Anterior cingulate cortex (tissue), 58 donors: ENCODE results near the gene CCL17.
"Not testable (repeated sequence)": the region's sequence is repeated elsewhere in the genome, so short reads cannot be mapped to it uniquely, and the experiment has no call there.

Experiments used
- DNase-seq, 58 donors: peaks; one replicate each; lab custom pipeline; 2025; lab: John Stamatoyannopoulos, UW

Gene CCL17

GRCh38 chr16:57392694-57393093 lies 11.9 kb upstream of the CCL17 start:
- DNase-seq, result no peak

DNA sequence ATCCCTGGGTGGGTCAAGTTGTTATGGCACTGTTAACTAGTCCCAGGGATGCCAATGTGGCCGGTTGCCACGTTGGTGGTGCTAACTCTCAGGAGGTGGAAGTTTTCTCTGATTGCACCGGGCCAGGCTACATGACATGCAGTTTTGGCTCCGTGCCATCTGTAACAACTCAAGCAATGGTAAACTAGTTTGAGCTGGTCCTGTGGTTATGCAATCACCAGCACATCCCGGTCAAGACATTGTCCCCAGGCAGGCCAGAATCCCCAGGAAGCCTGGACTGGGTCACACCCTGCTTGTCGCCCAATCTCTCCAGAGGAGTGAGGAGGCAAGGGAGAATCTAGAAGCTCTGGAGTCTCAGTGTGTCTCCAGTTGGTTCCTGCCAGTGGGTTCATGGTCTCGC lies 10.1 kb upstream of the CCL17 start:
- no peak for DNase-seq

DNA sequence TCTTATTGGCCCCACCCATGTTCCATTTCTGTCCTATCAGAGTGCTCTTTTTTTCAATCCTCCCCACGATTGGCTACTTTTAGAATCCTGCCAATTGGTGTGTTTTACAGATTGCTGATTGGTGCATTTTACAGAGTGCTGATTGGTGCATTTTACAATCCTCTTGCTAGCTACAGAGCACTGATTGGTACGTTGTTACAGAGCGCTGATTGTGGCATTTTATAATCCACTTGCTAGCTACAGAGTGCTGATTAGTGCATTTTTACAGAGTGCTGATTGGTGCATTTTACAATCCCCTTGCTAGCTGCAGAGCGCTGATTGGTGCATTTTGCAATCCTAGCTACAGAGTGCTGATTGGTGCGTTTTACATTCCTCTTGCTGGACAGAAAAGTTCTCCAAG lies 9.5 kb upstream of the CCL17 start:
- no peak for DNase-seq

DNA sequence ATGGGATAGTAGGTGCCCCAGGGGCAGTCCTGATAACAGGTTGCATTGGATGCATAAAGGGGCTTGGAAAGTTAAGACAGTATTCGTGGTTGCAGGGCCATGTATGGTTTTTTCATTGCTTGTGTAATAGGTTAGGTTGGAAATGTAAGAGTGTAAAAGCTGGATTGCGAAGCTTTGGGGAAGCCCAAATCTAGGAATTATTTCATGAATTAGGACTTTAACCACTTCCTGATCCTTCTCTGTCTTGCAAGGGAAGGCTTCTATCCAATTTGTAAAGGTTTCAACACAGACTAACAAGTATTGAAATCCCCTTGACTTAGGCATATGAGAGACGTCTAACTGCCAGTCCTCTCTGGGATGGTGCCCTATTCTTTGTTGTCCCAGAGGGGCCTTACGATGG lies 7.8 kb upstream of the CCL17 start:
- no peak for DNase-seq

DNA sequence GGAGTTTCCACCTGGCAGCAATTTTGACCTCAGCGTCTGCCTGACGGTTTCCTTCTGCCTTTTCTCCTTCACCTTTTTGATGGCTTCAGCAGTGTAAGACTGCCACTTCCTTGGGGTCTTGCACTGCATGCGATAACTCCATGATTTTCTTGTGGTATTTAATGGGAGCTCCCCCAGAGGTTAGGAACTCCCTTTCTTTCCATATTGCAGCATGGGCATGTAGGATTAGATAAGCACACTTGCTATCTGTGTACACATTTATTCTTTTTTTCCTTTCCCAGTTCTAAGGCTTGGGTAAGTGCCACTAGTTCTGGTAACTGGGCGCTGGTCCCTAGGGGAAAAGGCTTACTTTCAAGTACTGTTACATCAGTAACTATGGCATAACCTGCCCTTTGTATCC lies 7.1 kb upstream of the CCL17 start:
- DNase-seq, result not testable (repeated sequence)

GRCh38 chr16:57401943-57402640 lies 2.5 kb upstream of the CCL17 start:
- no peak for DNase-seq

DNA sequence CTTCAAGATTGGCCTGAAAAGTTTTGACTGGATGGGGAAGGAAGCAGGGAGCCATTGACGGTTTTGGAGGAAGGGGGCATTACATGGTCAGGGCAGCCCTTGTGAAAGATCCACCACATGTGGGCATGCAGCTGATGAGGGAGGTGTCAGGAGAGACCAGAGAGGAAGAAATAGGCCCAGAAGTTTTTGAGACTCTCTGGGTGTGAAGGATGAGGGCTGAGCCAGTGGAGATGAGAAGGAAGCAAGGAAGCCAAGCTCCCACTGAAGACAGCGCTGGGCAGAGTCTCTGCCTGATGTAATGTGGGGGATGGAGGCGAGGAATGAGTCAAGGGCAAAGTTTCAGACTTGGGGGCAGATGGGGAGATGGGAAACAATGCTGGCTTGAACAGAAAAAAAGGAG lies 530 bp downstream of the CCL17 start:
- no peak for DNase-seq

DNA sequence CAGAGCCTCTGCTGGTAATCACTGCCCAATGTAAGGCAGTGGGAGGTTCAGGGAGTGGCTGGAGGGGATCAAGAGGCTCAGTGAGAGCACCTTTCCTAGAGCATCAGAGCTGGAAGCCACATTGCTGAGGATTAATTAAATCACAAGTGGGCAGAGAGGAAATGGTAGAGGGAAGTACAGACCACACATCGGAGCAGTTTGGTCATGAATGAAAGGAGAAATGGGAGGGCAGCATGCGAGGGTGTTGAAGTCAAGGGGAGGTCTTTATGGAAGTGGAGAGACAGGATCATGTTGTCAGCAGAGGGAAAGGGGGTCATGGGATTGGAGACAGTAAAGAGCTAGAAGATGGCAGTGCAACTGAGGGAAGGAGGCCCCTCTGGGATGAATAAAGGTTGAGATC lies 2.3 kb downstream of the CCL17 start:
- DNase-seq, result no peak

- DNase-seq, result no peak
Observed at GRCh38 chr16:57407521-57408353, 3.2 kb downstream of the CCL17 start.

- DNase-seq, result peak in 2 of 58 donors; percentile 8 to 37
Observed at GRCh38 chr16:57409065-57409464, 4.5 kb downstream of the CCL17 start.

- DNase-seq, result no peak
Observed at GRCh38 chr16:57409870-57410587, 5.5 kb downstream of the CCL17 start.

- no peak for DNase-seq
Observed at GRCh38 chr16:57411362-57411976, 6.9 kb downstream of the CCL17 start.

- DNase-seq, result no peak
Observed at GRCh38 chr16:57412584-57412983, 8.0 kb downstream of the CCL17 start.

GRCh38 chr16:57413301-57413730 lies 8.7 kb downstream of the CCL17 start:
- DNase-seq, result no peak

DNA sequence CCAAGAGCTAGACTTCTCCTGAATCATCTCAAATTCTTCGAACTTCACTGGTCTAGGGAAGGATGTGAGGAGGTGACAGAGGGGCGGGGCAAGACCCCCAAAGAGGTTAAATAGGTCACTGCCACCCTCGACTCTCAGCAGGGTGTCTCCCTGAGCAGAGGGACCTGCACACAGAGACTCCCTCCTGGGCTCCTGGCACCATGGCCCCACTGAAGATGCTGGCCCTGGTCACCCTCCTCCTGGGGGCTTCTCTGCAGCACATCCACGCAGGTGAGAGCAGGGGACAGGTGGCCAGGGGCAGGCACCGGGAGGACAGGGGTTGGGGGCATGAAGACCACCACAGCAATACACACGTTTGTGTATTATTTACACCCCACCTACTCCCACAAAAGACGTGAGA lies 9.2 kb downstream of the CCL17 start:
- no peak for DNase-seq

DNA sequence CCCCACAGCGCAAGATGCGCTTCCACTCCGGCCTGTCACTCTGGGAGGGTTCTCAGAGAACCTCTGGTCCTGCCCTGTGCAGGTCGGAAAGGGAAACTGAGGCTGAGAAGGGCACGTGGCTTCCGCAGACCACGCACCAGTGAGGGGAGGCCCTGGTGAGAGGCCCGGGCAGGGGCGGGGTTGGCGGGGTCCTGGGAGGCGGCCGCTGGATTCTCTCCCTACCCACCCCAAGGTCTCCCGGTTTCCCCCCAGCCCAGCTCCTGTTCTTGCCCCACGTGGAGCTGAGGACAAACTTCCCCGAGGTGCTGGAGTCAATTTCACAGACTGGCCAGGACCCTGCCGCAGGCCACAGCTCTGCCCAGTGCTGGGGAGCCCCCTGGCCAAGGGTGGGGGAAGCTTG lies 11.5 kb downstream of the CCL17 start:
- DNase-seq, result no peak

- DNase-seq, result no peak
Observed at GRCh38 chr16:57419506-57419905, 14.9 kb downstream of the CCL17 start.

DNA sequence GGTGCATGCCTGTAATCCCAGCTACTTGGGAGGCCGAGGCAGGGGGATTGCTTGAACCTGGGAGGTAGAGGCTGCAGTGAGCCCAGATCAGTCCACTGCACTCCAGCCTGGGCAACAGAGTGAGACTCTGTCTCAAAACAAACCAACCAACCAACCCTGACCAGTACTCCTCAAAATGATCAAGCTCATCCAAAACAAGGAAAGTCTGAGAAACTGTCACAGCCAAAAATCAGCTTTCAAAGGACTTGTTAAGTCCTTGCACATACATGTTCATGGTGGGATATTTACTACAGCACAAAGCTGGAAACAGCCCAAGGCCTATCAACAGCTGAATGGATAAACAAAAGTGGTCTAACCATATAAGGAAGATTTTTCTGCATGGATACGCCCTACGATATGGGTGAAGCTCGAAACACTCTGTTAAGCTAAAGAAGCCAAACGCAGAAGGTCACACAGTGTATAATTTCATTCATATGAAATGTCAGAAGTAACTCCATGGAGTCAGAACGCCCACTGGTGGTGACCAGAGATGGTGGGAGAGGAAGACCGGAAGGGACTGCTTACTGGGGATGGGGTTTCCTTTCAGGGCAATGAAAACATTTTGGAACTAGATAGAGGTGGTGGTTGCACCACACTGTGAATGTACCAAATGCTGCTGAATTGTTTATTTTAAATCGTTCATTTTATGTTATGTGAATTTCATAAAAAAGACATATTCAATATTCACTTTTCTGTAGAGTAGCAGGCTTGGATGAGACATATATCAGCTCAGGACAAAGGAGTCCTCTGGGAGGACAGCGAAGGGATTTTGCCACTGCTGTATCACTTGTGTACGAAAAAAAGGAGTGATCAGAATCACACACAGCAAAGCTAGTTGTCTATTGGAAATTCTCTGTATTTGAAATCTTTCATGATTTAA lies 17.7 kb downstream of the CCL17 start:
- peak in 1 of 58 donors; percentile 22 for DNase-seq

DNA sequence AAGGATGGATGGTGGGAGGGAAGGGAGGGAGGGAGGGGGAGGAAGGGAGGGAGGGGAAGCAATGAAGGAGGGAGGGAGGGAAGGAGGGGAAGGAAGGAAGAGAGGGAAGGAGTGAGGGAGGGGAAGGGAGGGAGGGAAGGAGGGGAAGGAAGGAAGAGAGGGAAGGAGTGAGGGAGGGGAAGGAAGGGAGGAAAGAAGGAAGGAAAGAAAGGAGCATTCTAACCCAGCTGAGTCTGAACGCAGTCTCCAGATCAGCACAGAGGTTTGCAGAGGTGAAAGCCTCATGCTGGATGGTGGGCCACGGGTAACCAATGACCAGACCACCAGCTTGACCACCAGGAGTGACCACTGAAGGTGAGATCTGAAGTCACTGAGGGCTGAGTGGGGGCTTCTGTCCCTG lies 18.6 kb downstream of the CCL17 start:
- no peak for DNase-seq

DNA sequence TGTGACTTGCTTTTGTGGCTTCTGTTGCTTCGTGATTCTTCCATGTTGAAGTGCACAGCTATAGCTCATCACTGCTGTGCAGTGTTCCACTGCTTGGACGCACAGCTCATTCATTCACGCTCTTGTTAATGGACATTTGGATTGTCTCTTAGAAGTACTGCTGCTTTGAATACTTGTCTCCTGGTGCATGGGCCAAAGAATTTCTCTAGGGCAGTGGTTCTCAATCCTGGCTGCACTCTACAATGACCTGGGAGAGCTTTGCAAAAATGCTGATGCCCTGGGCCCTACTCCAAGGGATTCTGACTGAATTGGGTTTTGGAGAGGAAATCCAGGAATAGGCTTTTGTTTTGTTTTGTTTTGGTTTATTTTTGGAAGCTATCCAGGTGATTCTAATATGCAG lies 20.0 kb downstream of the CCL17 start:
- DNase-seq, result peak in 1 of 58 donors; percentile 11
